ENCODE data around the gene MRAS. TPM values are rescaled to one million over a fixed set of nuclear protein-coding genes. Genes with fewer than 3 reads are reported as not detected.

The MRAS gene
- polyA plus RNA-seq, 1 of the 3 experiments (the other 2 are of a cell fraction): 25.0 TPM

DNA sequence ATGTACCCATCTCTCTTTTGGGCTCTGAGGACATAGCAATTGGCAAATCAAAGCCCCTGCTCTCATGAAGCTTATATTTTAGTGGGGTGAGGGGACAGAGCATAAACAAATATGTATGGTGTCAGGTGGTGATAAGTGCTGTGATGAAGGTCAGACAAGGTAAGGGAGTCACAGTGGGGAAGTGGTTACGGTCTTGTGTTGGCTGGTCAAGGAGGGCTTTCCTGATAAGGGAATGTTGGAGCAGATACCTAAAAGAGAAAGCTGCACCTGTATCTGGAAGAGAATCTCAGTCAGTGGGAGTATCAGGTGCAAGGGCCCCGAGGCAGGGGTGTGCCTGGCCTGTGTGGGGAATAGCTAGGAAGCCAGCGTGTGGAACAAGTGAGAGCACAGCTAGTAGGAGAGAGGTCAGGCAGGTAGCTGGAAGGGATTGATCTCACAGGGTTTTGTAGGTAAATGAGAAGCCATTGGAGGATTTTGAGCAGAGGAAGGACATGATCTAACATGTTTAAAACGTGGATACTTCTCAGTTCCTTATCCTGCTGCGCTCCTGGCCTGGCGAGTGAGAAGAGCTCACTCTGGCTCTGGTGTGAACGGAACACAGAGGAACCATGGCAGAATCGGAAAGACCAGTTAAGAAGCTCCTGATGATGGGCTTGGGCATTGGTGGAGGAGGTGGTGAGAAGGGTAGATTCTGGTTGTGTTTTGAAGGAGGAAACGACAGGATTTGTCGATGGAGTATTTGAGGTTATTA is 35.5 kb downstream of the MRAS start (continued):
- TF ChIP-seq IRF3 (IDR thresholded peaks at IDR 0.05; ENCODE audit: low read depth, low read length): no peak

- Histone ChIP-seq H3K79me2 (ENCODE audit: insufficient read depth) (peaks cover 9% of the 10 kb centered on the region; the same call in 1 of the 2 replicates), H3K4me1 (ENCODE audit: control insufficient read depth in 1 of 2, insufficient read depth in 2 of 2, low read depth in 1 of 2, low read length in 1 of 2) (peaks cover under 1 to 2% of the 10 kb centered on the region in 2 experiments; a peak in 2 of 4 replicates), H3K27ac (ENCODE audit: low read depth in 2 of 2, low read length in 1 of 2) (no peak overlapping the region), H4K20me1 (ENCODE audit: insufficient read depth) (no peaks in the 10 kb centered on the region), H3K9me2 (no peaks in the 10 kb centered on the region), H3K27me3 (ENCODE audit: insufficient read depth) (no peaks in the 10 kb centered on the region), H3K4me3 (ENCODE audit: low read depth in 2 of 2, low read length in 1 of 2) (no peak overlapping the region), H3K4me2 (no peak overlapping the region), H3F3A (replicated peaks; ENCODE audit: insufficient read depth) (no peaks in the 10 kb centered on the region), H3K36me3 (replicated peaks in 1 of 2; ENCODE audit: control insufficient read depth in 1 of 2, insufficient read depth in 2 of 2, low read length in 1 of 2) (no peaks in the 10 kb centered on the region), H3K9me3 (no peaks in the 10 kb centered on the region), H3K9ac (no peak overlapping the region), H2AFZ (ENCODE audit: low read depth) (no peak overlapping the region)
- TF ChIP-seq RXRA (IDR thresholded peaks at IDR 0.05; ENCODE audit: borderline replicate concordance, low read depth): no peak
- WGBS (ENCODE audit: low lambda C conversion rate): 85% methylated on average over 3 of the region's 3 CpGs
- POLR2A ChIA-PET: no interaction called here
- no peak for DNase-seq
- CTCF ChIA-PET: no interaction called here
Observed at GRCh38 chr3:138384531-138384930, 36.2 kb downstream of the MRAS start.

DNA sequence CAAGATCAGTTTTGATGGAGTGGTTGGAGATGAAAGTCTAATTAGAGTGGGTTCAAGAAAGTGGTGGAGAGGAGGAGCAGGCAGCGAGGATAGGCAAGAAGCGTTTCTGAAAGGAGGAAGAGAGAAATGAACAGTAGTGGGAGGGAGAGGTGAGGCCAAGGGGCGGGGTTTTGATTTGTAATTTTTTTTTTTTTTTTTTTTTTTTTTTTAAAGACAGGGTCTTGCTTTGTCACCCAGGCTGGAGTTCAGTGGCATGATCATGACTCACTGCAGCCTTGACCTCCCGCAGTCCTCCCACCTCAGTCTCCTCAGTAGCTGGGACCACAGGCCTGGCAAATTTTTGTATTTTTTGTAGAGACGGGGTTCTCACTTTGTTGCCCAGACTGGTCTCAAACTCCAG is 36.6 kb downstream of the MRAS start:
- Histone ChIP-seq H3K4me2 (no peak overlapping the region), H4K20me1 (ENCODE audit: insufficient read depth) (no peaks in the 10 kb centered on the region), H3K4me1 (ENCODE audit: control insufficient read depth in 1 of 2, insufficient read depth in 2 of 2, low read depth in 1 of 2, low read length in 1 of 2) (peaks cover 3 to 5% of the 10 kb centered on the region in 2 experiments; a peak in 2 of 4 replicates), H3K27me3 (ENCODE audit: insufficient read depth) (no peaks in the 10 kb centered on the region), H3K36me3 (replicated peaks in 1 of 2; ENCODE audit: control insufficient read depth in 1 of 2, insufficient read depth in 2 of 2, low read length in 1 of 2) (no peaks in the 10 kb centered on the region), H3K27ac (ENCODE audit: low read depth in 2 of 2, low read length in 1 of 2) (no peak overlapping the region), H3K79me2 (ENCODE audit: insufficient read depth) (peaks cover 9% of the 10 kb centered on the region; the same call in 1 of the 2 replicates), H3F3A (replicated peaks; ENCODE audit: insufficient read depth) (no peaks in the 10 kb centered on the region), H3K9ac (no peak overlapping the region), H3K4me3 (ENCODE audit: low read depth in 2 of 2, low read length in 1 of 2) (no peak overlapping the region), H3K9me3 (no peaks in the 10 kb centered on the region), H2AFZ (ENCODE audit: low read depth) (no peak overlapping the region), H3K9me2 (no peaks in the 10 kb centered on the region)
- POLR2A ChIA-PET: no interaction called here
- 94% methylated on average over 5 of the region's 5 CpGs for WGBS (ENCODE audit: low lambda C conversion rate)
- CTCF ChIA-PET: interaction anchor here (0.7 kb wide), 1 partner anchor 32 kb away, joined by 4 read pairs; no protein-coding TSS in a partner anchor
- no peak for DNase-seq
- no peak for TF ChIP-seq CHD2 (IDR thresholded peaks at IDR 0.05; ENCODE audit: low read length, partially characterized antibody)
- TF ChIP-seq SIN3A (IDR thresholded peaks at IDR 0.05; ENCODE audit: borderline replicate concordance, low read depth, low read length): no peak
- no peak for TF ChIP-seq NRF1 (IDR thresholded peaks at IDR 0.05; ENCODE audit: low read depth, low read length)
- TF ChIP-seq NFIC (IDR thresholded peaks at IDR 0.05; ENCODE audit: borderline replicate concordance): no peak
- no peak for TF ChIP-seq EZH2phosphoT487 (IDR thresholded peaks at IDR 0.05; ENCODE audit: borderline replicate concordance, low read depth)
- TF ChIP-seq TAF1 (IDR thresholded peaks at IDR 0.05; ENCODE audit: borderline replicate concordance, low read depth, low read length): no peak

Measured in SK-N-SH (cell line).